Measurements from ENCODE around the gene C6orf141. TPM values are rescaled to one million over a fixed set of nuclear protein-coding genes. Genes with fewer than 3 reads are reported as not detected.

C6orf141 gene
- total and polyA plus RNA-seq, 2 of the 8 experiments (the other 6 are each of a cell fraction or from before 2014, with no cell fraction given), result 7.6 to 16.1 TPM

- POLR2A ChIA-PET (ENCODE audit: partially characterized antibody), result interaction anchor here (1.7 kb wide), 1 partner anchor 10 kb away, joined by 11 read pairs; no protein-coding TSS in a partner anchor
Observed at GRCh38 chr6:49557177-49557576, 6.7 kb downstream of the C6orf141 start.

More at GRCh38 chr6:49557177-49557576, 6.7 kb downstream of the C6orf141 start:
- Histone ChIP-seq H3K9ac (replicated peaks in 1 of 4; ENCODE audit: extremely low read depth in 1 of 4, low read depth in 3 of 4, low read length in 3 of 4) (no peak overlapping the region), H3K36me3 (ENCODE audit: control insufficient read depth in 2 of 4, insufficient read depth in 4 of 4, low read length in 3 of 4) (peaks cover 2 to 60% (median 8%) of the 10 kb centered on the region in 4 experiments; a peak in 6 of 8 replicates), H3K27ac (ENCODE audit: low read depth, low read length) (no peak overlapping the region), H3K18ac (ENCODE audit: extremely low read depth, low read length) (no peak overlapping the region), H3K79me2 (ENCODE audit: control insufficient read depth in 1 of 2, insufficient read depth in 2 of 2, low read length in 2 of 2) (peaks cover 0 to 18% of the 10 kb centered on the region in 2 experiments; a peak in 2 of 4 replicates), H2BK15ac (ENCODE audit: low read length) (no peak overlapping the region), H3K4me3 (ENCODE audit: extremely low read depth in 1 of 4, insufficient read depth in 2 of 4, low read depth in 3 of 4, low read length in 4 of 4) (no peak overlapping the region), H3K4ac (replicated peaks; ENCODE audit: insufficient read length, low read depth, low read length) (no peak overlapping the region), H4K91ac (replicated peaks; ENCODE audit: insufficient read length, low read length) (no peak overlapping the region), H2AFZ (ENCODE audit: low read length) (no peak overlapping the region), H3K79me1 (ENCODE audit: low read depth, low read length) (no peaks in the 10 kb centered on the region), H2AK5ac (ENCODE audit: low read depth, low read length) (no peak overlapping the region), H2BK12ac (ENCODE audit: low read depth, low read length) (no peak overlapping the region), H4K5ac (ENCODE audit: insufficient read length, low read depth, low read length) (no peak overlapping the region), H3K4me2 (ENCODE audit: insufficient read depth in 1 of 2, low read depth in 2 of 2, low read length in 2 of 2) (no peak overlapping the region), H3K23me2 (ENCODE audit: low read depth, low read length) (peaks cover 3% of the 10 kb centered on the region; the same call in 1 of the 2 replicates), H2BK20ac (ENCODE audit: low read length) (no peak overlapping the region), H4K8ac (ENCODE audit: extremely low read depth, insufficient read depth, low read length) (no peak overlapping the region), H4K20me1 (replicated peaks in 1 of 2; ENCODE audit: control insufficient read depth in 1 of 2, insufficient read depth in 2 of 2, low read length in 2 of 2) (peaks cover 2 to 7% of the 10 kb centered on the region in 2 experiments), H2BK5ac (ENCODE audit: low read depth, low read length) (no peak overlapping the region), H3K9me3 (ENCODE audit: insufficient read depth in 2 of 2, low read depth in 1 of 2, low read length in 1 of 2) (no peaks in the 10 kb centered on the region), H3K56ac (replicated peaks; ENCODE audit: insufficient read length, low read depth, low read length) (no peak overlapping the region), H2BK120ac (replicated peaks; ENCODE audit: low read depth, low read length) (no peak overlapping the region), H3K23ac (ENCODE audit: insufficient read length) (no peak overlapping the region), H3K27me3 (replicated peaks in 1 of 4; ENCODE audit: control insufficient read depth in 3 of 4, extremely low read depth in 1 of 4, insufficient read depth in 3 of 4, low read length in 3 of 4) (peaks cover 0 to 10% (median 1%) of the 10 kb centered on the region in 4 experiments; a peak in 4 of 7 replicates), H3K14ac (ENCODE audit: insufficient read length) (no peak overlapping the region), H3K4me1 (replicated peaks in 1 of 4; ENCODE audit: control insufficient read depth in 3 of 4, insufficient read depth in 4 of 4, low read length in 3 of 4) (peaks cover 0 to 7% (median 2%) of the 10 kb centered on the region in 4 experiments; a peak in 3 of 7 replicates)
- 94% methylated on average over 3 of the region's 3 CpGs; no CpG with 5 or more reads in 1 of the 2 experiments for WGBS, 2 experiments (ENCODE audit: extremely low coverage in 1 of 2, insufficient coverage in 1 of 2, insufficient read length in 1 of 2, insufficient replicate concordance in 2 of 2, low coverage in 1 of 2, low lambda C conversion rate in 2 of 2, missing lambda C conversion rate in 1 of 2)
- CTCF ChIA-PET (ENCODE audit: partially characterized antibody), result interaction anchor here (0.5 to 0.7 kb wide), 2 partner anchors 760 to 1939 kb away, joined by 3 to 4 read pairs; no protein-coding TSS in a partner anchor
- DNase-seq (ENCODE audit: low read depth in 1 of 2, low spot score in 2 of 2) (no peak), FAIRE-seq (no peak)
- TF ChIP-seq SRF (IDR thresholded peaks at IDR 0.05; ENCODE audit: low read depth, low read length) (no peak), KDM5A (IDR thresholded peaks at IDR 0.05; ENCODE audit: low read length) (no peak), ATF2 (IDR thresholded peaks at IDR 0.05; ENCODE audit: low read length) (no peak)
